AG08395 (cell line): ENCODE results near the gene STUM.
A peak's percentile ranks its signal among the peaks of the same experiment; 100 is the strongest.

Source experiments
- DNase-seq: peaks from one replicate; pipeline ENCODE4 v3.0.0; 2012; ENCODE audit warnings: mixed read lengths, low spot score

Gene STUM

DNA sequence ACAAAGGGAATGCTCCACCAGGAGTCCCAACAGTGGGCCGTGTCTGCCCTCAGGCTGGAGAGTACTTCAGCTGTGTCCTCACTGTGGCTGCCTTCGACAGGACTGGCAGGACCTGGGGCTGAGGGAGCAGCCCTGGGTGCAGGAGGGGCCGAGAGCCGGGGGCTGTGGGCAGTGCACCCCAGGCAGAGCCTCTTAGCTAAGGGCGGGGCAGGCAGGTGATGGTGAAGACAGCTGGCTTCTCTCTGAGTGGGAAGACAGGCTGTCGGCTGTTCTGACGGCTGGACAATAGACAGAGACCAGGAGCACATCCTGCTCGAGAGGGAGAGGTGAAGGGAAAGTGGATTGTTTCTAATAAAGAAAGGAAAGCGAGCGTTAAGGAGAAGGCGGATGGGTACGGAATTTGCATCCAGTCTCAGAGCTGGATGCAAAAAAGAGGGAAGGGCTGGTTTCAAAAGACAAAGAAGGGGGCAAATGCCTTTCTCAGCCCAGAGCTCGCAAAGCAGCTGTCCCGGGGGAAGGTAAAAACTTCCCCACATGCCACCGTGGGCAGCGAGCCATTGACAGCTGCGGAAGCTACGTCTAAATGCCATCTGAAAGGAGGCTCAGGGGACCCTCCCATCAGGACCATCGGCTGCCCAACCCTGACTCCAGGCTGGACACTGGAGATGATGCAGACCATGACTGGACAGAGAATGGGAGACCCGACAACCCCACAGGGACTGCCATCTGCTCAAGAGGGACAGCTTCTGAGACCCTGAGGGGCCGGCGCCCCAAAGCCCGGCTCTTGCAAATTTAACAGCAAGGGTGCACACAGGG lies 92.0 kb downstream of the STUM start:
- DNase-seq, result no peak

DNA sequence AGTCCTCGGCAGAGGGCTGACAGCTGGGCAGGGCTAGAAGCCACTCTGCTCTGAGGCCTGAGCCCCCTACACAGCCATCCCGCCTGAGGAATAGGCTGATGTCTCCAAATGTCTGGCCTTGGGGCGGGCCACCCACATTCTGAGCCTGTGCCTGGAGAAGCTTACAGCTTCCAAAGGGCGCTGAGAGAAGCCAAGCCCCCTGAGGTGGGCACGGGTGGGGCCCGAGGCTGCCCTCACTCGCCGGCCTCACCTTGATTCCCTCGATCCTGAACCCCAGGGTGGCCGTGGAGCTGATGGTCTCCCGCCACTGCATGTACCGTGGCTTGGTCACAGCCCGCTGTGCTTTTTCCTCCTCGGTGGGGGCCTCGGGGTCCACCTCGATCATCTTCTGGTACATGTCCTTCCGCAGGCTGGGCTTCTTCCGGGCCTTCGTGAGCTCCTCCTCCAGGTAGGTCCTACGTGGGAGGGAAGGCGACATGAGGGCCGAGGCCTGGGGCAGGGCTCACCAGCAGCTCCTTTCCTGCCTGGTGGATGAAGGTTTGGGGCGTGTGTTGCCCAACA lies 93.2 kb downstream of the STUM start:
- DNase-seq, result no peak

DNA sequence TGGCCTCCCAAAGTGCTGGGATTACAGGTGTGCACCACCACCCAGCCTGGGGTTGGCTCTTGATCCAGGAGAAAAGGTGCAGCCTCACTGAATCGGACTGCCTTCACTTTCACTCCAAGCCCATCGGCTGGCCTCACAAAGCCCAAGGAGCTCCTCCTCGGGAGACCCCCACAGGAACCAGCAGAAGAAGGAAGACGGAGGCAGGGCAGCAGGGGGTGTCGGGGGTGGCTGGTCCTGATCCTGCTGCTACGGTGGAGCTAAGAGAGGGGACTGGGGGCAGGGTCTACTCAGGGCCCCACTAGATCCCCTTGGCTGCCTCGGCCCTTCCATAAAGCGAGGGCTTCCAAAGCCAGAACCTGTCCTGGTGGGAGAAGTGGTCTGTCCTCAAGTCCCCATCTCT lies 93.9 kb downstream of the STUM start:
- DNase-seq, result no peak

DNA sequence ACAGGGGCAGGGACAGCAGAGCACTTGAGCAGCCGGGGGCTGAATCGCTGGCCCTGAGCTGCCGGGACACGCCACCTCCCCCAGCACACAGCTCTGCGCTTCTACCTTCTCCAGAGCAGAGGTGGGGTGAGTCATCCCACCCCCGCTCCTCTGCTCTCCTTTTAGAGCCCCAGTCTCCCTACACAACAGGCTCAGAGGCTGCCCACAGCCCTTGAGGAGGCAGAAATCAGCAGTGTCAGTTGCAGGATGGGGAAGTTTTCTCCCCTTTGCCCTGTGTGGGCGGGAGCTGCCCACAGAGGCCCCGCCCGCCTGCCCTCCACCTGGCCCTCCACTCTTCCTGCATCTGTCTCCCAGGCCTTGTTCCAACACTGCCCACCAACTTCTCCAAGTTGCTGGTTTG lies 94.6 kb downstream of the STUM start:
- DNase-seq, result no peak

DNA sequence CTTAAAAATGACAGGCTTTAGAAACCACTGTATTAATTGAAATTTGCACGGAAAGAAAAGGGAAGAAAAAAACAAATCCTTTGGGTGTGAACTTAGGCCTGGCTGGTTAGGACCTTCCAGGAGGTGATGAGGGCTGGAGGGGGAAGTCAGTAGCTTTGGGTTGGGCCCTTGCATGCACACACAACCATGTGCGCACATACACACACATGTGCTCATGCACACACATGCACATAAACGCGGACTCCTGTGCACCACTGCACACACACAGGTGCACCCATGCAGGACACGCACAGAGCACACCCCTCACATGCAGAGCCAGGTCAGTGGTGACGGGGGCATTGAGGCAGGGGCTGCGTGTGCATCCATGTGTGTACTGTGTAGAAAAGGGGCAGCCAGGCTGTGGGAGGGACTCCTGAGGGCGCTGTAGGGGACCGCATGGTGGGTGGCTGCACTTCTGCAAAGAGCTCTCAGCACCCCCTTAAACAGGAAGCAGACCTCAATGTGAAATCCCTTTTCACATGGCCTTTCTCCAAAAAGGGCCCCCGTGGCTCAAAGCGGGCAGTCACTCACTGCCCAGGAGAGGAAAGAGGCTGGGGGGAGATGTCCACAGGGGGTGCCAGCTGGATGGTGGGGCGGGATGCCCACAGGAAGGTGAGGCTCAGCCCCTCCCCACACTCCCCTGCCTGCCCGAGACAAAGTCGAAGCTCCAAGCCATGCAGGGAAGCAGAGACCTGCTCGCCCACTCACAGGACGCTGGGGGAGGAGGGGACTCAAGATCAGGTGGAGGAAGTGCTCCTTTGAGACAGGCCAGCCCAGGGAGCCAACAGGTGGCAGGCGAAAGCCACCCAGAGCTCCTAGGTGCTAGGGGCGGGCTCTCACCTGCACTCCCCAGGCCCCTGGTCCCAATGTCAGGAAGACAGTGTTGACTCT lies 95.3 kb downstream of the STUM start:
- DNase-seq, result no peak

DNA sequence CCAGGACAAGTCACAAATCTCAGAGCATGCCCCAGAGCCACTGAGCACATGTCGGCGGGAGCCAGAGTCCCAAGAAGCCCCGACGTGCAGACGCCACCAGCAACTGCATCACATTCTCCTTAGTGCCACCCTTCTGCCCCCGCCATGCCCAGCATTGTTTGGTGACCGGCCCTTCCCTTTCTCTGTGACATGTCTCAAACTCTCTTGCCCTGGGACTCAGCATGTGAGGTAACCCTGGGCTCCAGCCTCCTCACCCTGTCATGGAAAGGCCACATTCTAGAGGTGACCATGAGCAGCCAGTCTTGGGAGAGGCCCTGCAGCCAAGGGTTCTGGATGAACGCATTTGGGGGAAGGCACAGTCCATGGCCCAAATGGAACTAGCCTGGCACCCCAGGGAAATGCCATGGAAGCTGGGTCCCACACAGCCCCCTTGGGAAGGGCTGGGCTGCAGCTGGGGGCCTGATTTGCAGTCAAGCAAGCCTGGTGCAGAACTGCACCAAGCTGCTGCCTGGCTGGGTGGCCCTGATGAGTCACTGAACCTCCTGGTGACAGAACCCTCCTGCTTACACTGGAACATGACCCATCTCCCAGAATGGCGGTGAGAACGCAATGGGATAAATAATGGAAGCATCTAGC lies 96.1 kb downstream of the STUM start:
- no peak for DNase-seq

DNA sequence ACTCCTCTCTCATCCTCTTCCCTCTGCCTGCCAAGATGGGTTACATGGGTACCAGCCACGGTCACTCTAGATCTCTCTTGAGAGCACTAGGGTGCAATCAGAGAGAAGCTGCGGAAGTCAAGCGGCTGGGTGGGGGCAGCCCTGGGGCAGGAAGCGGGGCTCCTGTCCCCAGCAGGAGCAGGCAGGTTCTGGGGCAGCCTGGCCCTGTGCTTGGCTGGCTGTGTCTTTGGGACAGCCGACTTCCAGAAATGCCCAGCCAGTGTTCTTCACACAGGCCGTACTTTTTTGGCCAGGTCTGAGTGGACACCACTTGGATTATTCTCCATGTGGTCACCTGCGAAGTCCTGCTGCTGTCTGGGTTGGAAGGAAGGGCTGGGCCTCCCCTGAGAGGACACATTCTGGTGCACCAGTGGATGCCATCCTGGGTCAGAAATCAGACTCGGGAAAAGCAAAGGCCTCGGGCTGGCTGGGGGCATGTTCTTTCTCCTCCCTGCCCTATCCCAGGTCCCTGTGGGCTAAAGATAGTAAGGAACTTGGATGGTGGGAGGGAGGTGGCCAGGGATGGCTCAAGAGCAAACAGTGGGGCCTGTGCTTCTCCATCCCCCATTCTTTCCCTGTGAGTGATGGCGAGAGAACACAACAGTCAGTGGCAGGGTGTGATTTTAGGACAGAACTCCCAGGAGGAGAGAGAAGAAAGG lies 96.9 kb downstream of the STUM start:
- no peak for DNase-seq

DNA sequence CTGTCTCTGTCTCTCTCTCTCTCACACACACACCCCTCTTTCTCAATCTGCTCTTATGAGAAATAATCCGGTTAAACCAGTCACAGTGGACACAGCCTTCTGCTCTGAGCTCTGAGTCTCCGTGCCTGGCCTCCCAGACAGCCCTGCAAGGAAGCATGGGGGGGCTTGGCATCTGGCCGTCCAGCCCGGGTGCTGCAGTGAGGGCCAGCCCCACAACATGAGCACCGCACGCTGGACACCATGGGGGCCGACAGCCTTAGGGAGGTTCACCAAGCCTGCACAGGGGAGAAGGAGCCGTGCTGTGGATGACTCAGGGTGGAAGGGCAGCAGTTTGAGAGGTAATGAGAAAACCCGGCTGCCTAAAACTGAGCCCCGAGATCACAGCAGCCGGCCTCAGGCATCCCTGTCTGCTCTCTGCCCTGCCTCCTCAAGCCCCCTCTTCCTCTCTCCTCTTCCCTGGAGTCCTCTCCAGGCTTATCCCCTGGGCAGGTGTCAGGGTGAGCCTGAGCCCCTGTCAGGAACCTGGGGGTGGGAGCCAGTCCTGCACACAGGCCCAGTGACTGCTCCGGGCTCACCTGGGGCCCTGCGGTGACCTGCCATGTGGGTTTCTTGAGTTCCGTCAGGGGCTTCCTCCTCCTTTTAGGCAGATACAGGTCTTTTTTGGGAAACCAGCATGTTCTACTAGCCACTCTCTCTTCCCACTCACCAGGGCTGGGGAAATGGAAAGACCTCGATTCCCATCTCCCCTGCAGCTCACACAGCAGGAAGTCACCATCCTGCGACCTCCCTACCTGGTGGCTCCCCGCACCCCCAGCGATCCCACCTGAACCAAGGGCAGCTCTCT lies 97.7 kb downstream of the STUM start:
- DNase-seq, result no peak

GRCh38 chr1:226646870-226647449 lies 98.4 kb downstream of the STUM start:
- no peak for DNase-seq

GRCh38 chr1:226647719-226648118 lies 99.2 kb downstream of the STUM start:
- no peak for DNase-seq

DNA sequence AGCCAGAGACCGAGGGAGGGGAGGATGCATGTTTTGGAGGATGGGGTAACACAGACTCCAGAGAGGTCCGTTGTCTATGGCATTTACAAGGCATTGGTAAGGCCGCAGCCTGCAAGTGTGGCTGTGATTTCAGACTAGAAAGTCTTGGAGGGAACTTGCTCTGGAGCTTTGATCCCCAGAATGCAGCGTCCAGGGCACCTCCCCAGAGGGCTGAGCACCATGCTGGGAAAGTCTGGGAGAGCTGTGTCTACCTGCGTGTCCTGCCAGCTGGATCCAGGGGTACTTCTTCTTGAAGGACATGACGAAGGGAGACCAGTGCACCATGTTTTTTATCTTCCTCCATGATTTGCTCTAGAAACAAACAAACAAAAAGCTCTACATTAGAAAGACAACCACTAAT lies 99.9 kb downstream of the STUM start:
- no peak for DNase-seq

- DNase-seq, result no peak
Observed at GRCh38 chr1:226649244-226649643, 100.7 kb downstream of the STUM start.

GRCh38 chr1:226649780-226650179 lies 101.2 kb downstream of the STUM start:
- DNase-seq, result peak; percentile 31

GRCh38 chr1:226650236-226650841 lies 101.8 kb downstream of the STUM start:
- DNase-seq, result no peak

DNA sequence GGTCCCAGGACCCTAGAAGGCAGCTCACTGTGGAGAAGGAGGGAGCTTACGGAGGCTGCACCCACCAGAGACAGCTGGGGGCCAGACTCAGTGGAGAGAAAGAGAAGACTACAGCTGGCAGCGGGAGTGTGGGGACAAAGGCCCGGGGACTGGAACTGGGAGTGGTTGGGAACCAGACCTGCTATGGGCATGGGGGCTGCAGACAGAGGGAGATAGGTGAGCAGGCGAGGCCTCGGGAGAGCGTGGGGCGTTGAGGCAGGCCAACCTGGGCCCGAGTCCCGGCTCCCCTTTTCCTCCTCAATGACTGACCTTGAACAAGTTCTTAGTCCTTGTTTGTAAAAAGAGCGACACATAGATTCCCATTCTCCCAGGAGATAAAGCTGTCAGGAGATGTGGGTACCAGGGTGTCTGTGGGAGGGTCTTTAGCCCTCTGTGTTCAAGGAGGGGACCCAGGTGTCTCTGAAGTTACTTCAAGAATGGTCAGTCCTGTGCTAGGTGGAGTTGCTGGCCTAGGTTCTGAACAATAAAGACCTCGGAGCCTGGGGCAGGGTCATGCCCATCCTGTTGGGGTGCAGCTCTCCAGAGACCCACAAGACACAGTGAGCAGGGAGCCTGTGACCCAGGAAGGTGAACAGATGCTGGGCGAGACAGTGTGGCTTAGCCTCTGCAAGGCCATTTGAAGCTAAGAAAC lies 102.6 kb downstream of the STUM start:
- DNase-seq, result no peak

- no peak for DNase-seq
Observed at GRCh38 chr1:226651732-226652105, 103.2 kb downstream of the STUM start.

DNA sequence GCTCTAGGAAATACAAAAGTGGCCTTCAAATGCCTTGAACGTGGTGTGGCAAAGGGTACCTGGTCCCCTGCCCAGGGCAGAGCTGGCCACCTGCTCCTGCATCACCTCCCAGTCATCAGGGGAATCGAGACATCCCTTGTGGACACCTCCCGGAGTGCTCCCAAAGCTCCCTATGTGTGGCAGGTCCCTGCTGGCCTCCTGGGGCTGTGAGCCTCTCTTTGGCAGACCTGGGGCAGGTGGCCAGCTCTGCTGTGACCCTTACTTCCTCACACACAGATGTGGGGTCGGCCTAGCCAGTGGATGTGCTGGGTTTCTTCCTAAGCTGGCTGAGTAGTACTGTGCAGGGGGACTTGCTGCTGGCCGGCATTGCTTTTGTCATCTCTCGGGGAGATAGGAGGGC lies 104.0 kb downstream of the STUM start:
- DNase-seq, result no peak

DNA sequence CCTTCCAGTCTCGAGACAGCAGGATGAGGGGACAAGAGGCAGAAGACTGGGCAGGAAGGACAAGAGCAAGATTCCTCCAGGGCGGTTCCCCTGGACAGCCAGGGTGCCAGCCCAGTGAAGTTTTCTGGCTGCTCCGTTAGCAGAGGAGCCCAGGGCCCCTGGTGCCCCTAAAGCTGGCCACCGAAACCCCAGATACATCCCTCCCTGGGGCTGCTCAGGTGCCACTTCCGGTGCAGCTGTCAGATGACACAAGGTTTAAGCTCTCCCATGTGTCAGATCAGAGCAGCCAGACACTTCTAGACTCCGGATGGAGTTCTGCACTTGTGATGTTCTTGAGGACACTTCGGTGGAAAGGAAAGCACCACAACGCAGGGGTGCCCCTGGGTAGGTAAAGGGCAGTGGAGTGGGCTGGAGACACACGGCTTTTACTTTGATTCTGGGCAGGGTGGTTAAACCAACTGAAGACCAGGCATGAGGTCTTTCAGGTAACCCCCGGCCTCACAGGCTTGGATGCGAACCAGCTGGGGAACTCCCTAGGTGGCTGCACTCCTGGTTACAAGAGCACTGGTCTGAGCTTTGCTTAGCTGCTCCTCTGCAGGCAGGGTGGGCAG lies 104.9 kb downstream of the STUM start:
- no peak for DNase-seq
